HG03159 (cell line): ENCODE measurements around the gene CTSZ.

ENCODE experiments used
- ATAC-seq: cut with Tn5 transposase; IDR thresholded peaks from one replicate; pipeline ENCODE4 v1.9.1; 2021; ENCODE audit warnings: mild to moderate bottlenecking, moderate library complexity; ENCODE audit not compliant: unreplicated experiment

CTSZ gene

DNA sequence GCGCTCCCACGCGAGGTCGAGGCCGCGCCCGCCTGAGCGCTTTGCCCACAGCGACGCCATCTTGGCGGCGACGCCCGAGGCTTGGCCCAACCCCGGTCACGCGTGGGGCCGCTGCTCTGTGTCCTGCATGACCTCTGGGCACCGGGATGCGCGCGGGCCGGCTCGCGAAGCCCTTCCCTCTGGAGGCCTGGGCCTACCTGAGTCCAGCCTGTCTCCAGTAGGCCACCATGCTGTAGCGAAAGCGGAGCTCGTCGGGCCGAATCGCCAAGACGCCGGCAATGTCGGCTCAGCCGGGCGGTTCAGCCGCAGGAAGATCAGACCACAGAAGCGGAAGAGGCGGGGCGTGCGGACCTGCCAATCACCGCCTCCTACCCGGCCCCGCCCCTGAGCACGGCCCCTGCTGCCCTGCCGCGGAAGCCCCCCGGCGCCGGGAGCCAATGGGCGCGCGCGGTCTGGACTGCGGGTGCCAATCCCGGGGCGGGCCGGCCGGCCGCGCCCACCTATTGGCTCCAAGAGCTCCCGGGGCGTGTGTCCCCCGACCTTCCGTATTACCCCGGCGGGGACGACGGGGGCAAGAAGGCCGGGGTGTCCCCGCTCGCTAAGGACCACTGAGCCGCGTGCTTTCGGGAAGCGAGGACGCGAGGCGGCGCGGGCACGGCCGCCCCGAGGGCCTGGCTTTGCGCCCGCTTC, 25.1 kb upstream of the CTSZ start, which contains the start of gene ATP5F1E:
TSS of gene ATP5F1E (minus strand) at position 313 of the 690 bp plus-strand sequence. CDS start at position 229, 84 bp downstream.
- ATAC-seq: peak; percentile 93

DNA sequence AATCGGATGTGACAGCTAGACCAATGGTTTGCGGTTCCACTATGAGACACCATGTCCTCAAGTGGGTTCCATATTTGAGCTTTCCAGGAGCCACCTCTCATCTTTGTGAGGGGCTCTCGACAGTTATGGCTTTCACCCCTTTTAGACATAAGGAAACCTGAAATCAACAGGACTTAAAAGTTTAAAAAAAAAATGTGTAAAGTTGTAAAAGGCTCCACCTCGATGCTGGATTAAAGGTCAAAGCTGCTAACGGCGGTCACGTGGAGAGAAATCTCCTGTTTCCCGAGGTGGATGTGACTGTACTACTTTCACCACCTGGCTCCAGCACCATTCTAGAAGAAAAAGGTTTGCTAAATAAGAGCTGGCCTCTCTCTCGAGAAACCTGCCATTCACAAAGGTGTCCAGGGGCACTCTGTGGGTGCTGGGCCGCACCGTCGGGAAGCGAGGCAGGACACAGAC, 24.5 kb upstream of the CTSZ start:
- ATAC-seq: no peak

DNA sequence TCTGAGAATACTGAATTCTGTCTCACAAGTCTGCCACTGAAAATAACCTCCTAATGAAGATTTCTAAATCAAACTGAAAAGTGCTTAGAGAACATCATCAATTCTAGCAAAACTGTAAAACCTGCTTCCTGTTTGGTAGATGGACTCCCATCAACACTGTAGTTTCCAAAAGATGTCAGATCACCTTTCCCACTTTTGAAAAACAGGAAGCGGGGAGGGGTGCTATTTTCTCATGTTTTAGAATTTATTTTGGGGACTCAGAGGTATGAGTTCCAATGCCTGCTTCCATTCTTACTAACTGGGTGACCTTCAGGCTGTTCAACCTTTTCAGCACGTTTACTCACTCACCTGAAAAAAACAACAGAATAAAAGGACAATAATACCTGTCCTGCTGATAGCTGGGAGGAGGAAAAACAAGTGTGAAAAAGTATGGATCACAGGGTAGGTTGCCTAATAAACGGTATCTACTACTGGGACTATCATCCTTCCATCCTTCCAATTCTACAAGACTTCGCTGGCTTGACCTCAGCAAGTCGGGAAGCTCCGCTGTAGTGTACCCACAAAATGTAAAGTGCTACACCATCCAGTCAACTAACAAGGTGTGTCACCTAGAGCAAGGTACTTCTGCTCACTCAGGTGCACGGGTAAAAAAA, 24.0 kb upstream of the CTSZ start:
- ATAC-seq: no peak

DNA sequence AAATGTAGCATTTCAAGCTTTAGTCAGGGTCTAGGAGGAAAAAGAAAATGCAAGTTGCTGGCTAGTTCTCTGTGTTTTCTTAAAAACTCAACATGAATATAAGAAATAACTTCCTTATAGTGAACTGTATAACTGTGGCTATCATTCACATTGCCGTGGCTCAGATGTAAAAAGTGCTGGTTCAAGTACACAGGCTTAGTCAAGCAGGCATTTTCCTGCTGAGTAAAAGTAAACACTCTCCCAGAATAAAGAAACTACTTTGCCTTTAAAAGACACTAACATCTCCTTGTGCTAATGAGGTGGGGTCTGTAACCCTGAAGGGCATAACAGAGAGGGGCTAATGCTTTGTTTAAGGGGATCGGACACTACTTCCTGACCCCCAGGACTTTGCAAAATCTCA, 21.8 kb upstream of the CTSZ start:
- ATAC-seq: no peak

DNA sequence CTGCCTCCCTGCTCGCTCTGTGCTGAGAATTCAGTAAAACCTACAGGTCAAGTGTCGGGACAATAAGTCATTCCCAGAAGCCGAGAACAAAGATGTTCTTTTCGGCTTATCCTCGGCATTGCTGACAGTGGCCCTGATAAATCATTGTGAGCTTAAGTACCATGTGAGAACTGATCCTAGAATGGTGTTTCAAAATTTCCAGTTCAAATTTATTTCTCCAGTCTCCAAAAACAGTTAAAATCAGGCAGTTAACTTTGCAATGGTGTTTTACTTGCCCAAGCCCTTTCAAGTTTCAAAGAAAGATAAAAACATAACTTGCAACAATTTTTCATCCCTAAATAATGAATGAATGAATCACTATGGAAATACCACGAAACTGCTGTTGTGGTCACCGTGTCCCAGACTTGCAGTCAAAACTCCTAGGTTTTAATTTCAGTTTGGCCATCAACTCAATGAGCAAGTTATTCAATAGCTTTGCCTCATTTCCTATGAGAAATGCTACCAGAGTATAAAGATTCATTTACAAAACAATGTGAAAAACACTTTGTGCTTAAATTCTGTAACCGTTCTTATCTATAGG, 20.8 kb upstream of the CTSZ start:
- ATAC-seq: no peak

DNA sequence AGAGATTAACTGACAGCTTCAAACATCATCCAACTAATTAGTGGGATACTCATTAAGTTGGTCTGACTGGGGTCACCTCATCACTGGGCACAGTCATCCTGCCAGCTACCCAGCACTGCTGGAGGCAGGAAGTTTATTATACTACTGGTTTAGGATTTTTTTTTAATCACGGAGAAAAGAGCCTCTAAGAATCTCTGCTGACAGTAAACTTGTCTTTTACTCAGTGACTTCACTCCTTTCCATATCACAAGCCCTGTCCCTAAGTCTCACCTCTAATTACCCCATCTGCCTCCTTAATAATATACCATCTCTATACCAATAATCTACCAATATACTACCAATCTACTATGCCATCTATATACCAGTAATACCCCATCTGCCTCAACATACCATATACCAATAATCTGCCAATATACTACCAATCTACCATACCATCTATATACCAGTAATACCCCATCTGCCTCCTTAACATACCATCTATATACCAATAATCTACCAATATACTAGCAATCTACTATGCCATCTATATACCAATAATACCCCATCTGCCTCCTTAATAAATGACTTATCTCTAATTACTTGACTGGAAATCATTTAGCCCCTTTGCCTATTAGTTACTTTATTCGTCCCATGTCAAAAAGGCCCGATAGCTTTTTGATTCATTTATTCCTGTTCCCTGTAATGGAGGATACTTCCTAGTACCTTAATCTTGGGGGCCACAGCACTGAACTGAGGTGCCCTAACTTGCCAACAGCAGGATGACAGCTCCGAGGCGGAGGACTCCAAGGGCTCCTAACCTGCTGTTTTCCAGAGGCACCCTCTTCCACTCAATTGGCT, 20.1 kb upstream of the CTSZ start:
- ATAC-seq: no peak

DNA sequence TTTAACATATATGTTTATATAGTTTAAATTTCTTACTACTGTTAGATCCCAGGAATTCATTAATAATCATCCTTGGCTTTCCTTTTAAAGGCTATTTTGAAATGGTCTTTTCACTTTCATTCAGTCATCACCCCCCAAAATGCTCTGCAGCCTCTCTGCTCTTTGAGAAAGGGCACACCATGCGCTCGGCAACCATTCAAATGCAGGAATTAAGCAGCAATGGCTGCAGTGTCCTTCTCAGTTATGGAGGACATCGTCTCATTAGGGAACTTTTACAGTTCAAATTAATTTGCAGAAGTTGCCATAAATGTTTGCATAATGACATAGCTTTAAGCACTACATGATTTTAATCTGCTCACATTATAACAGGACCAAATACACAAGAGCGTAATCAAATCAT, 18.5 kb upstream of the CTSZ start:
- ATAC-seq: no peak

DNA sequence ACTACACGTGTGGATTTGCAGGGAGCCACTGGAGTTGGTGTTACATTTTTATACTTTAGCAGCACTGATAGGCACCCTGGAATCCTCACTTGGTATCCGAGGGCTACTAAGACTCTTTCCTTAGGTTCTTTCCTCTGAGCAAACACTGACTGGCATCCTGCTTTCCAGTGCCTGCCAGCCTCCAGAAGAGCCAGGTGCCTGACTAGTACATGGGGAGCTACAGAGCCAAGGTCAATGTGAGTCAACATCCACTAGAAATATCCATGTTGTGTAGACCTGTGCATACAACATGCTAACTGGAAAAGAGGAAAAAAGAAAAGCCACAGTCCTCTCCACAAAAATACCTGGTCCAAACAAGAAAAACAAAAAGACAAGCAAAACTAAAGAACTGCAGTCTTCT, 18.0 kb upstream of the CTSZ start:
- no peak for ATAC-seq

DNA sequence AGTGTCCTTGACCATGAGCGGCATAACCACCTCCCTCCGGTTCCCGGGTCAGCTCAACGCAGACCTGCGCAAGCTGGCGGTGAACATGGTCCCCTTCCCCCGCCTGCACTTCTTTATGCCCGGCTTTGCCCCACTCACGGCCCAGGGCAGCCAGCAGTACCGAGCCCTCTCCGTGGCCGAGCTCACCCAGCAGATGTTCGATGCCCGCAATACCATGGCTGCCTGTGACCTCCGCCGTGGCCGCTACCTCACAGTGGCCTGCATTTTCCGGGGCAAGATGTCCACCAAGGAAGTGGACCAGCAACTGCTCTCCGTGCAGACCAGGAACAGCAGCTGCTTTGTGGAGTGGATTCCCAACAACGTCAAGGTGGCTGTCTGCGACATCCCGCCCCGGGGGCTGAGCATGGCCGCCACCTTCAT, 17.1 kb upstream of the CTSZ start:
- no peak for ATAC-seq

DNA sequence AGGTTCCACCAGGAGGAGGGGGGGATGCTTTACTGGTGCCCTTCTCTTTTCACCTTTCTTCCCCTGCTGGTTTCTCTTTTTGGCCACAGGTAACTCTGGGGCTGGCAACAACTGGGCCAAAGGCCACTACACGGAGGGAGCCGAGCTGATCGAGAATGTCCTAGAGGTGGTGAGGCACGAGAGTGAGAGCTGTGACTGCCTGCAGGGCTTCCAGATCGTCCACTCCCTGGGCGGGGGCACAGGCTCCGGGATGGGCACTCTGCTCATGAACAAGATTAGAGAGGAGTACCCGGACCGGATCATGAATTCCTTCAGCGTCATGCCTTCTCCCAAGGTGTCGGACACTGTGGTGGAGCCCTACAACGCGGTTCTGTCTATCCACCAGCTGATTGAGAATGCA, 16.6 kb upstream of the CTSZ start:
- ATAC-seq: no peak

DNA sequence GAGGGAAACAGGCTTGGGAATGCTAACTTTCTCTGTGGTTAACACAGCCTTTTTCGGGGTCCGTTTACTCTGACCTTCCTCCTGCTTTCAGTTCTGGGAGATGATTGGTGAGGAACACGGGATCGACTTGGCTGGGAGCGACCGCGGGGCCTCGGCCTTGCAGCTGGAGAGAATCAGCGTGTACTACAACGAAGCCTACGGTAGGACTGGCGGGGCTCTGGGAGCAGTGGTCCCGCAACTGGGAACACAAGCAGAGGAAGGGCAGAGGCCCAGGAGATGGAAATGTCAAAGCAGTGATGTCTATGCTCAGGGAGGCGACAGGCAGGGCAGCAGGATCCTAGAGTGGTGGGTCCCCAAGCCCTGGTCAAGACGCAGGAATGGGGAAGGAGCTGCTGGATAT, 15.7 kb upstream of the CTSZ start:
- ATAC-seq: no peak

DNA sequence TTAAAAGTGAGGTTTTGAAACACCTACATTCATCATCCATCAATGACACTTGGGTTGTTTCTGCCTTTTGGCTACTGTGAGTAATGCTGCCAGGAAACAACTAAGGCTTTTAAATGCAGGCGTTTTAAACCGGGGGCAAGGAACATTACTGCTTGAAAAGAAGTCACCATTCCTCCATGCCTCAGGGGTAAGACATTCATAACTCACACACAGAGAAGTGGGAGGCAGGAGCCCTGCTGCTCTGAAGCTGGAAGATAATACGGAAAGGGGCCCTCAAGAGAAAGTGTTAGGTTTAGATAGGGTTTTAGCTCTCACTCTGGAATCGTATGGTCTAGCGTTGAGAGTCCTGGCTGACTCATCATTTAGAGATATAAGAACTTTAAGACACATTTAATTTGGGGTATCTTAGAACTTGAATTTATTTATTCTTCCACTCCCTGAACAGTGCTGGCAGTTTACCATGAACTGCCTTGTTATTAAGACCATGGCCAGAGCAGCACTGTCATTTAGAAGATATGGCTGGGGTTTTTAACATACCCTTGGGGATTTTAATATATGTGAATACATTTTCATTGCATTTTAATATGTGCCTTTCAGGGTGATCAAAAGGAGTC, 14.0 kb upstream of the CTSZ start:
- ATAC-seq: no peak

DNA sequence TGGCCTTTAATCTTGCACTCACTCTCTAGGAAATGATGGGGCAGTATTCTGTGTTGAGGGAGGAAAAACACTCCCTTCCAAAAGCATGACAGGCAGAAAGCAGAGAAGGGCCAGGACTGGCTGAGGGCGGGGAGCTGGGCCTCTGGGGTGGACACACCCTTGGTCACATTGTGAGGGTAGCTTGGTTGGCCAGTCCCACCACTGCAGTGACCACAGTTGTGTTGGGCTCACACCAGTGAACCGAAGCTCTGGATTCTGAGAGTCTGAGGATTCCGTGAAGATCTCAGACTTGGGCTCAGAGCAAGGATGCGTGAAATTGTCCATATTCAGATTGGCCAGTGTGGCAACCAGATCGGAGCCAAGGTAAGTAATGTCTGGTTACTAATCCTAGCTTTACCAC, 12.2 kb upstream of the CTSZ start, which contains the start of gene TUBB1:
TSS of gene TUBB1 (plus strand) at position 213 of the 400 bp plus-strand sequence. CDS start at position 307, 94 bp downstream.
- ATAC-seq: no peak

DNA sequence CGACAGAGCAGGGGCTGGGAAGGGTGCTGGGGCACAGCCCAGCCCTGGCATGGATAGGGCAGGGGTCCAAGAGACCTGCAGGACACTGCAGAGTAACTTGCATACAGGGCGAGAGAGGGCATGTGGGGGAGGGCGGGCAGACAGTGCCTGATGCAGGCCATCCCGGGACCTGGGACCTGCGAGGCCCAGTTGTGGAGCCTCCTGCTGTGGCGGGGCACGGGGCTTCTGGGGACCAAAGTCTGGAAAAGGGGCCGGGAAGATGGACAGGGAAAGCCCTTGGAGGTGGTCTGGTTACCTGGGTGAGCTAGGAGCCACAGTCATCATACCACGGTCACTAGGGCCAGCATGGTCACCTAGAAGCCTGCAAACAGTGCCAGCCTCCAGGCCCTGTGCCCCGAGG, 11.8 kb upstream of the CTSZ start:
- ATAC-seq: no peak

DNA sequence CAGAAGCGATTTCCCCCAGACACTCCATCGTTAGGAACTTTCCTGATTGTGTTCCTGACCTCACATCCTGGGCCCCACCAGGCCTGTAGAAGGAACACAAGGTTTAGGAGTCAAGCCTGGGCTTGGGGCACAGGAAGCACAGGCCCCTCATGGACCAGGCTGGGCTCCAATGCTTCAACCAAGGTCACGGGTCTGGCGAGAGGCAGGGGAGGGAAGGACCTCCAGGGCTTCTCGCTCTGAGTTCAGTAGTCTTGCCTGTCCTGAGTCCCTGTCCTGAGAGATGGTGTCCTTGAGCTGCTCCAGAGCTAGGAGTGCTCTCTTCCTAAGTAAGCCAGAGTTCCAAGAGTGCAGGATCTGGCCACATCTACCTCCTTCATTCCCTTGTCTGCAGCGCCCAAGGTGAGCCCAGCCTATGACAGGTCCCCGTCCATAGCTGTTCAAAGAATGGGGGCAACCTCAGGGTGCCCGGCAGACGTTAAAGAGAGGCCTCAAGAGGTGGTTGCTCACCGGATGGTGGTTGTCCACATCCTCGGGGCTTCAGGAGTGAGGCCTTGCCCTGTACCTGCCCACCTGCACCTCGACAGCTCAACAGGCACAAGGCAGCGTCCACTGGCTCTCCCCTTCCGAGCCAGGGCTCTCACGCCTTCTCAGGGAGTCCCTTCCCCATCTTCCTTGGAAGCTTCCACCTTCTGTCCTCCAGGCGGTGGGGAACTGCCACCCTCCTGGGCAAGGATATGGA, 10.6 kb upstream of the CTSZ start:
- no peak for ATAC-seq

DNA sequence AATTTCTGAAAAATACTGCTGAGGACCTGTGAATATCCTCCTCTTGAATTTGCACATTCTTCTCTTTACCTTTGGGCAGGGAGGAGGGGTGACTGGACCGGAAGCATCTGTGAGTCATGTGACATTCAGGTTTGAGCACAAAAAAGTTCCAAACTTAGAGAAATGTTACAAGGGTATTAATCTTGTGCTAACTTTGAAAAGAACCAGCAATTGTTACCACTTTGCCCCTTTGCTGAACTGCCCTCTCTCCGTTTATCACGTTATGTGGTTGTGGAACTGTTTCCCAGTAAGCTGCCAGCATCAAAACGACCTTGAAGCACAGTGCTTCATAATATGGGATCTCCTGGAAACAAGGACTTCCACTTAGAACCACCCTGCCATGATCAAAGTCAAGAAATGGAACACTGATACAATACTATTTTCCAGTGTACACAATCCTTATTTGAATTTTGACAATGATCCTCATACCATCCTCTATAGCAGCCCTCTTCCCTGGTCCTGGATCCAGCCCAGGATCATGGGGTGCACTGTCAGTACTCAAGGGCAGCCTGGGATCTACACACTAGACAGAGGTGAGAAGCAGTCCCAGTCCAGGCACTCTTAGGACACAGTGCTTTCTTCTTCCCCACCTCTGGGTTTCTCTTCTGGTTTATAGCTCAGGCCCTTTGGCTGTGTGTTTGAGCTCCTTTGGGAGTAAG, 9.9 kb upstream of the CTSZ start:
- ATAC-seq: no peak

DNA sequence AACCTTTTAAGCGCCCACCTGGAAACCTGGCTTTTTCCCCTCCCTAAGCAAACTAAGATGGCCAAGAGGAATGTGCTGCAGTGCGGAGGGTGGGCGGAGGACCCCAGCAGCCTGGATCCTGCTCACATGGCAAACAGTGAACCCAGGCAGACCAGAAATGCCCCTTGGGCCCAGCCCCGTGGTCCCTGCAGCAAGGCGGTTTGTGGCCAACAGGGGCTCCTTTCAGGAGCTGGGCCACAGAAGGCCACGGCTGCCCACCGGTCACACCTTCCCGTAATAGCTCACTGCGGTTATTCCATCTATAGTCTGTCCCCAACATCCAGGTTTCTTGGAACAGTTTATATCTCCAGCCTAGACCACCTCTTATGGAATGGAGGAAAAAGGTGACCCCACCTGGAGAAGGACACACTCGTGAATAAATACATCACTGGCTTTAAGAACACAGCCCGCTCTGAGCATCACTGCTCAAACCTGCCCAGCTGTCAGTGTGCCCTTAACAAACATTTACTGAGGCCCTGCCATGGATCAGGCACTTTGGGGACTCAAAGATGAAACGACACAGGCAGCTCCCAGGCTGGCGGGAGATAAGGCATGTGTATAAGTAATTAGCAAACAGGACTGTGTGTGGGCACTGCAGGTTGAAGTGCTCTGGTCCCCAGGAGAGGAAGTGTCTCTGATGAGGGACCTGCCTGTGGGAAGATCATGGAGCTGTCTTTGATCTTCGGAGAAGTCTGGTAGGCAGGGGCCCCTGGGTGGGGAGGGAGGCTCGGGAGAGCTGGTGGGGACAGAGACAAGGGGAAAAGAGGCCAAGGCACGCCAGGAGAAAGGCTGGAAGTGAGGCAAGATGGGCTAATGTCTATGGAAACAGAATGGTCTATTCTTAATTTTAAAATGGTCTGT, 9.0 kb upstream of the CTSZ start:
- no peak for ATAC-seq

DNA sequence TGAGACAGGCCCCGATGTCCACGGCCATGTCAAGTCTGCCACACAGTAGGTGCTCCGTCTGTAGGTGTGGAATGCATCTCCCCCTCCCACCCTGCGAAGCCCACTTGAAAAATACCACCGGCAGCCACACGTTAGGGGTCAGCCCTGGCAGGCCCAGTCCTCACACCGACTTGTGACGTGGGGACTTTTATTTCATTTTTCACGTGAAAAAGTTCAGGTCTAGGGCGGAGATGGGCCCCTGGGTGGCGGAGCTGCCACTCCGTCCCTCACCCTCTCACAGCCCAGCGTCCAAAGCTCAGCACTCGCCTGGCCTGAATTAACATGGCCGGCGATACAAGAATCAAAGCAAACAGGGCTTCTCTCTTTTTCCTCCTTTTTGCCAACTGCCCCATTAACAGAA, 8.4 kb upstream of the CTSZ start:
- no peak for ATAC-seq
